Gastroesophageal sphincter (tissue), 3 donors: Measurements from ENCODE around the gene CCDC91.

ENCODE experiments used
- CTCF ChIP-seq, 4 experiments: fragments of 200-600 bp in 2 of 4; fragments of 450-650 bp in 2 of 4; sonication (generic) in 1 of 4; IDR thresholded peaks; one replicate each; pipeline ENCODE4 v1.5.1; 2017 to 2019; ENCODE audit warnings: antibody characterized with exemption in 4 of 4, mild to moderate bottlenecking in 2 of 4, moderate library complexity in 2 of 4
- EP300 ChIP-seq: sonication (generic); formaldehyde crosslinking; IDR thresholded peaks from one replicate; pipeline ENCODE4 v1.6.1; 2017; ENCODE audit warnings: antibody characterized with exemption, mild to moderate bottlenecking
- POLR2A ChIP-seq, 2 donors: fragments of 450-650 bp; IDR thresholded peaks; one replicate each; pipeline ENCODE4 v1.6.1; 2017; ENCODE audit warnings: antibody characterized with exemption in 2 of 2, mild to moderate bottlenecking in 2 of 2, moderate library complexity in 1 of 2
- POLR2AphosphoS5 ChIP-seq: sonication (generic); formaldehyde crosslinking; IDR thresholded peaks from one replicate; pipeline ENCODE4 v1.6.1; 2017; ENCODE audit warnings: antibody characterized with exemption

- TF ChIP-seq POLR2A (IDR thresholded peaks at IDR 0.05): no peak
- TF ChIP-seq CTCF (IDR thresholded peaks at IDR 0.05): no peak
- TF ChIP-seq EP300: no peak
- TF ChIP-seq POLR2AphosphoS5: no peak
Observed at GRCh38 chr12:28294300-28294699, 104.0 kb downstream of the CCDC91 start.
